Measurements from ENCODE around the gene RCBTB2. TPM values are rescaled to one million over a fixed set of nuclear protein-coding genes. Genes with fewer than 3 reads are reported as not detected.

Gene RCBTB2
- total and polyA plus RNA-seq, 7 donors, result 2.8 to 18.5 (median 8.2) TPM

DNA sequence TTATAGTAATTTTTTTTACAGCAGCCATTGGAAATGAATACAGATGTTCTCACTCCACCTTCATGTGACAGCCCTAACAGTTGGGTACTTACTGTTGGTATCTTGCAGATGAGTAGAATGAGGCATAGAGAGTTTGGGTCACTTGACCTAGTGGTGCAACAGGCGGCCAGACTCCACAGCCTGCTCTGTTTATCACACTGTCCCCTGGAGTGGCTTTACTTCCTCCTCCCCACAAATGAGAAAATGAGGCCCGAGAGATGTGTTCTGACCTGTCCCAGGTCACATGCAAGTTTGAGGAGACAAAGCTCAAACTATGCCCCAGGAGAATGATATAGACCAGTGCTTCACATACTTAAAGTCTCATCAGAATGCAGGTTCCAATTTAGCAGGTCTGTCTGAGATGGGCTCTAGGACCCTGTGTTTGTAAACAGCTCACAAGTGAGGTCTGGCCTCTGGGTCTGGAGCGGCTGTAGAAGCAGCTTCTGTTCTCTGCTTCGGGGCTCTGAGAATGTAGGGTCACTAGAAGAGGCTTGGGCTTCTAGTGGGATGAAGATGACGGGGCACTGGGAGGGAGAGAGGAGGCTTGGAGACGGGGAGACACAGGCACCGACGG is 37.4 kb upstream of the RCBTB2 start:
- peak overlapping the region; percentile 86 for H3K27ac ChIP-seq
- H3K4me3 ChIP-seq, result no peak overlapping the region
- no peaks in the 10 kb centered on the region for H3K36me3 ChIP-seq (ENCODE audit: insufficient read depth in 1 of 2, low read depth in 1 of 2)
- WGBS, 3 donors, result 72 to 81% (median 72%) methylated on average over 8 of the region's 8 CpGs
- no peaks in the 10 kb centered on the region for H3K9me3 ChIP-seq
- no peaks in the 10 kb centered on the region for H3K27me3 ChIP-seq (ENCODE audit: insufficient read depth in 3 of 3, low read length in 2 of 3)
- peaks cover 67% of the 10 kb centered on the region for H3K4me1 ChIP-seq
- TF ChIP-seq, protein P1, sequence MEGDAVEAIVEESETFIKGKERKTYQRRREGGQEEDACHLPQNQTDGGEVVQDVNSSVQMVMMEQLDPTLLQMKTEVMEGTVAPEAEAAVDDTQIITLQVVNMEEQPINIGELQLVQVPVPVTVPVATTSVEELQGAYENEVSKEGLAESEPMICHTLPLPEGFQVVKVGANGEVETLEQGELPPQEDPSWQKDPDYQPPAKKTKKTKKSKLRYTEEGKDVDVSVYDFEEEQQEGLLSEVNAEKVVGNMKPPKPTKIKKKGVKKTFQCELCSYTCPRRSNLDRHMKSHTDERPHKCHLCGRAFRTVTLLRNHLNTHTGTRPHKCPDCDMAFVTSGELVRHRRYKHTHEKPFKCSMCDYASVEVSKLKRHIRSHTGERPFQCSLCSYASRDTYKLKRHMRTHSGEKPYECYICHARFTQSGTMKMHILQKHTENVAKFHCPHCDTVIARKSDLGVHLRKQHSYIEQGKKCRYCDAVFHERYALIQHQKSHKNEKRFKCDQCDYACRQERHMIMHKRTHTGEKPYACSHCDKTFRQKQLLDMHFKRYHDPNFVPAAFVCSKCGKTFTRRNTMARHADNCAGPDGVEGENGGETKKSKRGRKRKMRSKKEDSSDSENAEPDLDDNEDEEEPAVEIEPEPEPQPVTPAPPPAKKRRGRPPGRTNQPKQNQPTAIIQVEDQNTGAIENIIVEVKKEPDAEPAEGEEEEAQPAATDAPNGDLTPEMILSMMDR (IDR thresholded peaks at IDR 0.05), result no peak
- ATAC-seq (no peak), DNase-seq (no peak)
- intact Hi-C loops (cut with DNase I), result loop anchor here (5.0 to 10.0 kb wide), 2 partner anchors 38 to 336 kb away; partner anchors contain the start of genes RCBTB2 (in 2 of the 2) and ITM2B (in 1 of the 2)

GRCh38 chr13:48569104-48569666 is 36.3 kb upstream of the RCBTB2 start:
- TF ChIP-seq, protein P1 (IDR thresholded peaks at IDR 0.05), result no peak
- peak overlapping the region; percentile 86 for H3K27ac ChIP-seq
- peaks cover 67% of the 10 kb centered on the region for H3K4me1 ChIP-seq
- H3K36me3 ChIP-seq (ENCODE audit: insufficient read depth in 1 of 2, low read depth in 1 of 2), result no peaks in the 10 kb centered on the region
- H3K27me3 ChIP-seq (ENCODE audit: insufficient read depth in 3 of 3, low read length in 2 of 3), result no peaks in the 10 kb centered on the region
- WGBS, 3 donors, result 82 to 84% (median 84%) methylated on average over 8 of the region's 8 CpGs
- no peak for DNase-seq
- no peaks in the 10 kb centered on the region for H3K9me3 ChIP-seq
- ATAC-seq, result no peak
- intact Hi-C loops (cut with DNase I), result no loop called here
- no peak overlapping the region for H3K4me3 ChIP-seq

DNA sequence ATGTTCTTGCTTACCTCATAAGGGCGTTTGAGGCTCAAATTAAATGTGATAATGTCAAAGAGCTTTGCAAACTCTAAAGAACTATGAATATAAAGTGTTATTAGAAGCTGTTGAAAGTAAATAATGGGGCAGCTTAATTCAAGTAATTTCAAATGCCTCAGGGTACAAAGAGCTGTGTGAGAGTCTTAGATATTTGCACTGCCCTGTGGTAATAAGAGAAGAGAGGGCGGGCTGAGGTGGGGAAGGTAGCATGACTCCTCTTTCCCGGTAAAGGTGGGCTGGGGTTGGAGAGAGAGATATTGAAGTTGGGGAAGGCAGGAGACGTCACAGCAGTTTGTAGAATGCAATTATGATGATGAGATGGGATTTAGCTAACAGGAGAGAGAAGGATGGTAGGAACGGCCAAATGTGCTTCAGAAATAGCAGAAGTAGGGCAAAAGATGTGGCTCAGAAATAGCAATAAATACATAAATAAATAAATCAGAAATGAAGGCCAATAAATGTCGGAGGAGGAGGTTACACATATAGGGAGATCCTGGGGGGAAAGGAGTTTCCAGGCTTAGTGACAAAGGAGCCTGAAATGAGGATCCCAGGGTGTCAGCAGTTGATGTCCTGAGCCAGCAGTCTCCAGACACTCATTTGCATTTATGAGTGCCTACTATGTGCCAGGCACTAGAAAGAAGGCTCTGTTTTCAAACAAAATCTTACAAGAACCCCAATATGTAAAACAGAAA is 35.7 kb upstream of the RCBTB2 start:
- Histone ChIP-seq H3K36me3 (ENCODE audit: insufficient read depth in 1 of 2, low read depth in 1 of 2) (no peaks in the 10 kb centered on the region), H3K4me1 (peaks cover 61% of the 10 kb centered on the region), H3K27ac (peak overlapping the region; percentile 66), H3K4me3 (peak overlapping the region; percentile 26), H3K9me3 (no peaks in the 10 kb centered on the region), H3K27me3 (ENCODE audit: insufficient read depth in 3 of 3, low read length in 2 of 3) (no peaks in the 10 kb centered on the region)
- intact Hi-C loops (cut with DNase I), result no loop called here
- ATAC-seq, result peak in 2 of 4 donors; percentile 9 to 33
- WGBS, 3 donors, result 49 to 70% (median 54%) methylated on average over 6 of the region's 6 CpGs
- DNase-seq, result no peak
- TF ChIP-seq, protein P1 (IDR thresholded peaks at IDR 0.05), result no peak

- ATAC-seq (peak; percentile 62 to 89 (median 81)), DNase-seq (no peak)
- Histone ChIP-seq H3K9me3 (no peaks in the 10 kb centered on the region), H3K36me3 (ENCODE audit: insufficient read depth in 1 of 2, low read depth in 1 of 2) (no peaks in the 10 kb centered on the region), H3K27ac (peak overlapping the region; percentile 66), H3K27me3 (ENCODE audit: insufficient read depth in 3 of 3, low read length in 2 of 3) (no peaks in the 10 kb centered on the region), H3K4me3 (peak overlapping the region; percentile 26), H3K4me1 (peaks cover 57% of the 10 kb centered on the region)
- WGBS, 3 donors, result 11 to 18% (median 13%) methylated on average over 6 of the region's 6 CpGs
- intact Hi-C loops (cut with DNase I), result no loop called here
- TF ChIP-seq, protein P1 (IDR thresholded peaks at IDR 0.05), result no peak
These were observed 34.9 kb upstream of the RCBTB2 start for GRCh38 chr13:48567515-48568369.

All from psoas muscle (tissue), 8 donors.